ENCODE measurements around the gene CDH16. TPM values are rescaled to one million over a fixed set of nuclear protein-coding genes. Genes with fewer than 3 reads are reported as not detected.

CDH16 gene
- total and polyA plus RNA-seq, 2 of the 13 experiments (the other 11 are each of a cell fraction or from before 2014, with no cell fraction given): 2.7 to 3.9 TPM

GRCh38 chr16:66900721-66901441 lies 17.8 kb downstream of the CDH16 start (continued):
- no peak for TF ChIP-seq HMGXB3 (CRISPR knock-in tag; IDR thresholded peaks at IDR 0.05; ENCODE audit: borderline replicate concordance)
- no peak for TF ChIP-seq KDM1A (CRISPR knock-in tag; IDR thresholded peaks at IDR 0.05)
- TF ChIP-seq PHF8 (CRISPR knock-in tag; IDR thresholded peaks at IDR 0.05): no peak
- no peak for TF ChIP-seq HNF1B (CRISPR knock-in tag; IDR thresholded peaks at IDR 0.05)
- no peak for TF ChIP-seq ZNF766 (CRISPR knock-in tag; IDR thresholded peaks at IDR 0.05; ENCODE audit: borderline replicate concordance)
- peak; percentile 33; the same call in 1 of the 2 replicates for TF ChIP-seq ZNF687 (CRISPR knock-in tag; IDR thresholded peaks at IDR 0.05)
- TF ChIP-seq CCAR2 (optimal IDR thresholded peaks at IDR 0.05; ENCODE audit: low read depth, low read length): no peak
- no peak for TF ChIP-seq SRSF4 (IDR thresholded peaks at IDR 0.05; ENCODE audit: low read depth, low read length, poor library complexity, severe bottlenecking)
- TF ChIP-seq ZBTB21 (CRISPR knock-in tag; IDR thresholded peaks at IDR 0.05): no peak
- 0 out of 2 replicates have a peak, but pooled peaks have one; percentile 41 for TF ChIP-seq HNRNPL (IDR thresholded peaks at IDR 0.05; ENCODE audit: low read depth, low read length)
- TF ChIP-seq ARNT2 (CRISPR knock-in tag; IDR thresholded peaks at IDR 0.05; ENCODE audit: low read depth): 0 out of 2 replicates have a peak, but pooled peaks have one; percentile 24
- TF ChIP-seq ZFP91 (CRISPR knock-in tag; IDR thresholded peaks at IDR 0.05; ENCODE audit: borderline replicate concordance): 0 out of 2 replicates have a peak, but pooled peaks have one; percentile 25
- no peak for TF ChIP-seq TBX3 (IDR thresholded peaks at IDR 0.05; ENCODE audit: borderline replicate concordance)
- TF ChIP-seq ZNF749 (CRISPR knock-in tag; IDR thresholded peaks at IDR 0.05; ENCODE audit: borderline replicate concordance): no peak
- TF ChIP-seq ZNF3 (CRISPR knock-in tag; IDR thresholded peaks at IDR 0.05): no peak
- TF ChIP-seq KAT8 (CRISPR knock-in tag; IDR thresholded peaks at IDR 0.05): no peak
- TF ChIP-seq ZNF775 (CRISPR knock-in tag; IDR thresholded peaks at IDR 0.05; ENCODE audit: borderline replicate concordance): no peak

Measured in HepG2 (cell line).